ENCODE data around the gene BMP3.

GRCh38 chr4:81069706-81070331, 39.3 kb downstream of the BMP3 start:
- peak; percentile 86 to 94 (median 92) for TF ChIP-seq CTCF (IDR thresholded peaks at IDR 0.05 in 2 of 3, conservative IDR thresholded peaks at IDR 0.05 in 1 of 3; ENCODE audit: borderline replicate concordance in 1 of 3, insufficient read depth in 1 of 3, low read depth in 2 of 3, low read length in 2 of 3)
- no peak for TF ChIP-seq ELF1 (IDR thresholded peaks at IDR 0.05; ENCODE audit: borderline replicate concordance, low read depth)
- TF ChIP-seq CBX3 (IDR thresholded peaks at IDR 0.05; ENCODE audit: low read depth), result no peak
- TF ChIP-seq YY1 (IDR thresholded peaks at IDR 0.05; ENCODE audit: extremely low read depth, insufficient replicate concordance, low read depth, low read length), result no peak
- no peak for TF ChIP-seq POLR2AphosphoS5 (IDR thresholded peaks at IDR 0.05; ENCODE audit: low read depth, low read length)
